Thyroid gland (tissue), 4 donors: Measurements from ENCODE around the gene RGS14. TPM values are rescaled to one million over a fixed set of nuclear protein-coding genes. Genes with fewer than 3 reads are reported as not detected.
"Not testable (repeated sequence)": the region's sequence is repeated elsewhere in the genome, so short reads cannot be mapped to it uniquely, and the experiment has no call there.

Experiments used
- DNase-seq, 2 donors: peaks; one replicate each; pipeline ENCODE4 v3.0.0-alpha.2; 2019
- H3K27ac ChIP-seq, 3 donors: fragments of 200-600 bp; sonication (generic); 1 replicate in 2 of 3; 2 replicates in 1 of 3; pipeline ENCODE4 v1.5.1; 2016 to 2019; ENCODE audit warnings: mild to moderate bottlenecking in 1 of 3, moderate library complexity in 1 of 3
- H3K27me3 ChIP-seq: fragments of 200-600 bp; sonication (generic); one replicate; pipeline ENCODE4 v1.5.1; 2019
- H3K36me3 ChIP-seq, 2 donors: fragments of 200-600 bp; sonication (generic); one replicate each; pipeline ENCODE4 v1.5.1; 2016 to 2019
- H3K4me1 ChIP-seq, 2 donors: fragments of 200-600 bp; sonication (generic); one replicate each; pipeline ENCODE4 v1.5.1; 2017 to 2019
- H3K4me3 ChIP-seq, 3 donors: fragments of 200-600 bp; sonication (generic); replicated peaks in 1 of 3; 1 replicate in 2 of 3; 2 replicates in 1 of 3; pipeline ENCODE4 v1.5.1; 2016; ENCODE audit warnings: mild to moderate bottlenecking in 1 of 3
- H3K9me3 ChIP-seq: fragments of 200-600 bp; sonication (generic); one replicate; pipeline ENCODE4 v1.5.1; 2017
- POLR2A ChIP-seq, 2 donors: fragments of 450-650 bp; IDR thresholded peaks; one replicate each; pipeline ENCODE4 v1.6.1; 2017; ENCODE audit warnings: antibody characterized with exemption in 2 of 2, mild to moderate bottlenecking in 2 of 2, moderate library complexity in 1 of 2
- WGBS, 2 donors: methylation state at CpG; one replicate each; pipeline ENCODE4 v1.1.5; 2017; 5-methylcytosine and 5-hydroxymethylcytosine counted together
- intact Hi-C: fragments of 100-400 bp; cut with DNase I; formaldehyde crosslinking; loops from one replicate; pipeline ENCODE4 v1.15.1; 2023
- total RNA-seq, 4 donors: library from RNA; depleted of rRNA; stranded (reverse); fragments of >200 nt; gene quantifications; one replicate each; pipeline ENCODE4 v1.2.3, GENCODE V29; 2016
- TF ChIP-seq, protein P1 (sequence below), 6 experiments: fragments of 200-600 bp in 3 of 6; fragments of 450-650 bp in 3 of 6; sonication (generic) in 3 of 6; IDR thresholded peaks; one replicate each; pipeline ENCODE4 v1.5.1; 2016 to 2019; ENCODE audit warnings: antibody characterized with exemption in 6 of 6, mild to moderate bottlenecking in 2 of 6, inconsistent platforms in 1 of 6, moderate library complexity in 1 of 6

Gene RGS14
- total RNA-seq, 4 donors from 2014 or later: 22.9 to 42.7 (median 26.7) TPM

DNA sequence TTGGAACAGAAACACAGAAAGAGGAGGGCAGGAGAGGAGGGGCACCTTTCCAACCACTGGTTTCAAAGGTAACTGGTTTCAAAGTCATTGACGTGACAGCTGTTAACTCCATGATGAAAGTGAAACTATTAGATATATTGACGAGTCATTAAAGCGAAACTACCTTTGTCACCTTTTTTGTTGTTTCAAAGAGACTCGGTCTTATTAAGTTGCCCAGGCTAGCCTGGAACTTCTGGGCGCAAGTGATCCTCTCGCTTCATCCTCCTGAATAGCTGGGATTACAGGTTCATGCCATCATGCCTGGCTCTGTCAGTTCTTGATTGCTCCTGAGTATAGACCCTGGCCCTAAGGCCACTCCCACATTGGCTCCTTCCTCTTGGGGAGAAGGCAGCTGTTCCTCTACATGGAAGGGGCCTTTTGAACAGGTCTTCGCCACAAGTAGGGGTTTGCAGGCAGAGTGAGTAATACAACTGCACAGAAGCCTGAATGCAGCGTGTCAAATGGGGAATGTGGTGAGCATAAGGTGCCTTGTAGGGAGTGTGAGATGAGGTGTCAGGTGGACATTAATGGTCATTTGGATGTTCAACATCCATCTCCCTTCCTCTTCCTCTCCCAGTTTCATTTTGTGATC is 55.0 kb downstream of the RGS14 start:
- Histone ChIP-seq H3K27me3 (no peaks in the 10 kb centered on the region), H3K9me3 (no peaks in the 10 kb centered on the region), H3K4me1 (no peaks in the 10 kb centered on the region), H3K36me3 (no peaks in the 10 kb centered on the region), H3K4me3 (no peak overlapping the region), H3K27ac (no peak overlapping the region)
- intact Hi-C loops: no loop called here
- no peak for TF ChIP-seq POLR2A (IDR thresholded peaks at IDR 0.05)
- TF ChIP-seq, protein P1, sequence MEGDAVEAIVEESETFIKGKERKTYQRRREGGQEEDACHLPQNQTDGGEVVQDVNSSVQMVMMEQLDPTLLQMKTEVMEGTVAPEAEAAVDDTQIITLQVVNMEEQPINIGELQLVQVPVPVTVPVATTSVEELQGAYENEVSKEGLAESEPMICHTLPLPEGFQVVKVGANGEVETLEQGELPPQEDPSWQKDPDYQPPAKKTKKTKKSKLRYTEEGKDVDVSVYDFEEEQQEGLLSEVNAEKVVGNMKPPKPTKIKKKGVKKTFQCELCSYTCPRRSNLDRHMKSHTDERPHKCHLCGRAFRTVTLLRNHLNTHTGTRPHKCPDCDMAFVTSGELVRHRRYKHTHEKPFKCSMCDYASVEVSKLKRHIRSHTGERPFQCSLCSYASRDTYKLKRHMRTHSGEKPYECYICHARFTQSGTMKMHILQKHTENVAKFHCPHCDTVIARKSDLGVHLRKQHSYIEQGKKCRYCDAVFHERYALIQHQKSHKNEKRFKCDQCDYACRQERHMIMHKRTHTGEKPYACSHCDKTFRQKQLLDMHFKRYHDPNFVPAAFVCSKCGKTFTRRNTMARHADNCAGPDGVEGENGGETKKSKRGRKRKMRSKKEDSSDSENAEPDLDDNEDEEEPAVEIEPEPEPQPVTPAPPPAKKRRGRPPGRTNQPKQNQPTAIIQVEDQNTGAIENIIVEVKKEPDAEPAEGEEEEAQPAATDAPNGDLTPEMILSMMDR (IDR thresholded peaks at IDR 0.05): no peak
- 83 to 90% methylated on average over 8 of the region's 8 CpGs for WGBS, 2 donors
- no peak for DNase-seq

DNA sequence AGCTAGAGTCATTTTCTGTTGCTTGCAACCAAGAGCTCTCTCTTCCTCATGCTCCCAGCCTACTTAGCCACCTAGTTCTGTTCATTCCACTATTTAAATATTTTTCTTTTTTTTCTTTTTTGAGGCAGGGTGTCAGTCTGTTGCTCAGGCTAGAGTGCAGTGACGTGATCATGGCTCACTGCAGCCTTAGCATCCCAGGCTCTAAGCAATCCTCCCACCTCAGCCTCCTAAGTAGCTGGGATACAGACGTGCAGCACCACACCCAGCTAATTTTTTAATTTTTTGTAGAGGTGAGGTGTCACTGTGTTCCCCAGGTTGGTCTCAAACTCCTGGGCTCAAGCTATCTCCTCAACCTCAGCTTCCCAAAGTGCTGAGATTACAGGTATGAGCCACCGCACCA is 56.8 kb downstream of the RGS14 start:
- Histone ChIP-seq H3K36me3 (no peaks in the 10 kb centered on the region), H3K27ac (no peak overlapping the region), H3K27me3 (no peaks in the 10 kb centered on the region), H3K4me1 (no peaks in the 10 kb centered on the region), H3K9me3 (no peaks in the 10 kb centered on the region), H3K4me3 (no peak overlapping the region)
- intact Hi-C loops: no loop called here
- DNase-seq: no peak
- 80 to 89% methylated on average over 3 of the region's 3 CpGs for WGBS, 2 donors
- TF ChIP-seq, protein P1 (IDR thresholded peaks at IDR 0.05): no peak
- TF ChIP-seq POLR2A (IDR thresholded peaks at IDR 0.05): no peak

DNA sequence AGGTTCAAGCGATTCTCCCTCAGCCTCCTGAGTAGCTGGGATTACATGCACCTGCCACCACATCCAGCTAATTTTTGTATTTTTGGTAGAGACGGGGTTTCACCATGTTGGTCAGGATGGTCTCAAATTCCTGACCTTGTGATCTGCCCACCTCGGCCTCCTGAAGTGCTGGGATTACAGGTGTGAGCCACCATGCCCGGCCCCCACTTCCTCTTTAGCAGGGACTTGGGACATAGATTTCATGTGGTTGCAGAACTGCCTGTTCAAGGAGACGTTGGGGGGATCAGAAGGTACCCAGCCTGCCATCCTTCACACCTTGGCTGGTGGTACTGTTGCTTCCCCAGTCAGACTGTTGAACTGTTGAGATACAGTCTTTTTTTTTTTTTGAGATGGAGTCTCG is 59.4 kb downstream of the RGS14 start:
- H3K27me3 ChIP-seq, H3K9me3 ChIP-seq, H3K36me3 ChIP-seq, intact Hi-C loops, H3K27ac ChIP-seq, H3K4me1 ChIP-seq, DNase-seq, H3K4me3 ChIP-seq: not testable (repeated sequence)
- WGBS, 2 donors: 83 to 84% methylated on average over 6 of the region's 6 CpGs

DNA sequence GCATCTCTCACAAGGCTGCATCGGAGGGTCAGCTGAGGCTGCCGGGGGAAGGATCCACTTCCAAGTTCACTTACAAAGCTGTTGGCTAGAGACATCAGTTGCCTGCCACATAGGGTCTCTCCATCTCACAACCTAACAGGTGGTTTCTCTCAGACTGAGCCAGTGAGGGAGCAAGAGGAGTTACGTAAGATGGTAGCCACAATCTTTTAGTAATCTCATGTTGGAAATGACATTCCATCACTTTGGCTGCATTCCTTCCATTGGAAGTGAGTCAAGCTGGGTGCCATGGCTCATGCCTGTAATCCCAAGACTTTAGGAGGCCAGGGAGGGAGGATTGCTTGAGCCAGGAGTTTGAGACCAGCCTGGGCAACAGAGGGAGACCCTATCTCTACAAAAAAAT is 61.3 kb downstream of the RGS14 start:
- no peak overlapping the region for H3K27ac ChIP-seq
- H3K4me1 ChIP-seq: no peaks in the 10 kb centered on the region
- WGBS, 2 donors: 84 to 97% methylated on average over 3 of the region's 3 CpGs
- no peak for TF ChIP-seq POLR2A (IDR thresholded peaks at IDR 0.05)
- TF ChIP-seq, protein P1 (IDR thresholded peaks at IDR 0.05): no peak
- no peak overlapping the region for H3K4me3 ChIP-seq
- H3K9me3 ChIP-seq: no peaks in the 10 kb centered on the region
- H3K27me3 ChIP-seq: no peaks in the 10 kb centered on the region
- DNase-seq: no peak
- intact Hi-C loops: no loop called here
- no peaks in the 10 kb centered on the region for H3K36me3 ChIP-seq

DNA sequence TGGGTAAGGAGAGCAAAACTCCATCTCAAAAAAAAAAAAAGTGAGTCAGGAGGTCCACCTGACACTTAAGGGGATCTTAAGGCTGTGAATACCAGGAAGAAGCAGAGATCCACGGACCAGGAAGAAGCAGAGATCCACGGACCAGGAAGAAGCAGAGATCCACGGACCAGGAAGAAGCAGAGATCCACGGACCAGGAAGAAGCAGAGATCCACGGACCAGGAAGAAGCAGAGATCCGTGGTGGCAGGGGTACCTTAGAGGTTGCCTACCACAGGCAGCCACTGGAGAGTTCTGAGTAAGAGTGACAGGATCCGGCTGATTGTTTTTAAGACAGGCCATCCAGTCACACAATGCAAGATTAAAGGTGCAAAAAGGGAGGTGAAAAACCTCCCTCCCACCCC is 62.7 kb downstream of the RGS14 start:
- WGBS, 2 donors: 75 to 78% methylated on average over 7 of the region's 7 CpGs
- H3K27me3 ChIP-seq, H3K27ac ChIP-seq, intact Hi-C loops, DNase-seq, H3K4me1 ChIP-seq, H3K36me3 ChIP-seq, H3K4me3 ChIP-seq, H3K9me3 ChIP-seq: not testable (repeated sequence)

DNA sequence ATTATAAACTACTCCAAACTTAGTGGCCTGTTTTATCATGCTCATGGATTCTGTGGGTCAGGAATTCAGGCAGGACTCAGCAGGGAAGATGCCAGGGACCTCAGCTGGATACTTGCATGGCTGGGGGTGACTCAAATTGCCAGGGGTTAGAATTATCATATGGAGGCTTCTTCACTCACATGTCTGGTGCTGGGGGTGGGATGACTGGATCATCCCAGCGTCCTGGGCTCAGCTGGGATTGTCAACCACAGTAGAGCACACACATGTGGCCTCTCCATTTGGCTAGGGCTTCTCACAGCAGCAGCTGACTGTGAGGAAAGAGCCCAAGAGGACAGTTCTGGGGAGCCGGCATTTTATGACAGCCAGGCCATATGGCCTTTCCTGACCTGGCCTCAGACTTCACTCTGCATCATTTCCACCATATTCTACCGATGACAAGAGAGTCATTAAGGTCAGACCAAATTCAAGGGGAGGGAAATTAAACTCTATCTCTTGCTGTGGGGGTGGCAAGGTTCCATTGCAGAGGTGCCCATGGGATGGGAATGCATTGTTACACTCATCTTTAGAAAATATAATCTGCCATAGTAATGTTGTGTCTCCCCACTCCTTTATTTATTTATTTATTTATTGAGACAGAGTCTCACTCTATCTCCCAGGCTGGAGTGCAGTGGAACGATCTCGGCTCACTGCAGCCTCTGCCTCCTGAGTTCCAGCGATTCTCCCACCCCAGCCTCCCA is 63.5 kb downstream of the RGS14 start:
- no peak for TF ChIP-seq POLR2A (IDR thresholded peaks at IDR 0.05)
- 83 to 84% methylated on average over 6 of the region's 6 CpGs for WGBS, 2 donors
- no peak for DNase-seq
- Histone ChIP-seq H3K27me3 (no peaks in the 10 kb centered on the region), H3K4me3 (no peak overlapping the region), H3K4me1 (no peaks in the 10 kb centered on the region), H3K27ac (no peak overlapping the region), H3K36me3 (no peaks in the 10 kb centered on the region), H3K9me3 (no peaks in the 10 kb centered on the region)
- intact Hi-C loops: no loop called here

Other genes with a start within 250 kb of the RGS14 start
- gene NSD1, start 224.2 kb upstream of the RGS14 start, total RNA-seq: 100 to 1,000 TPM in 1 of 4 donors, 10 to 100 TPM in 3; 61.9 to 114 (median 73.9) TPM
- 10 to 100 TPM; 18.7 to 53.3 (median 26.3) TPM for gene RAB24, start 54.2 kb upstream of the RGS14 start, total RNA-seq
- gene PRELID1, start 54.1 kb upstream of the RGS14 start, total RNA-seq: 10 to 100 TPM; 52.8 to 83.2 (median 57.9) TPM
- gene MXD3, start 46.0 kb upstream of the RGS14 start, total RNA-seq: 10 to 100 TPM in 1 of 4 donors, 1 to 10 TPM in 3; 2.0 to 11.7 (median 7.8) TPM
- gene LMAN2, start 6.3 kb upstream of the RGS14 start, total RNA-seq: 100 to 1,000 TPM; 309 to 465 (median 383) TPM
- not detected for gene SLC34A1, start 26.5 kb downstream of the RGS14 start, total RNA-seq
- not detected for gene PFN3, start 42.7 kb downstream of the RGS14 start, total RNA-seq
- 1 to 10 TPM in 2 of 4 donors, under 1 TPM in 1, not detected in 1; 0.42 to 2.6 (median 1.1) TPM for gene F12, start 51.6 kb downstream of the RGS14 start, total RNA-seq
- gene GRK6, start 68.8 kb downstream of the RGS14 start, total RNA-seq: 10 to 100 TPM; 14.0 to 27.8 (median 18.8) TPM
- gene PRR7, start 88.9 kb downstream of the RGS14 start, total RNA-seq: 1 to 10 TPM; 1.4 to 4.7 (median 4.2) TPM
- gene DBN1, start 115.7 kb downstream of the RGS14 start, total RNA-seq: 10 to 100 TPM; 61.4 to 98.8 (median 68.0) TPM
- gene PDLIM7, start 139.7 kb downstream of the RGS14 start, total RNA-seq: 10 to 100 TPM; 23.2 to 52.4 (median 34.8) TPM
- 1 to 10 TPM; 2.0 to 5.9 (median 3.5) TPM for gene DOK3, start 151.9 kb downstream of the RGS14 start, total RNA-seq
- 100 to 1,000 TPM; 119 to 170 (median 145) TPM for gene DDX41, start 159.0 kb downstream of the RGS14 start, total RNA-seq
- gene FAM193B, start 196.6 kb downstream of the RGS14 start, total RNA-seq: 10 to 100 TPM; 38.0 to 54.7 (median 46.6) TPM
- gene TMED9, start 234.3 kb downstream of the RGS14 start, total RNA-seq: 100 to 1,000 TPM in 2 of 4 donors, 10 to 100 TPM in 2; 86.9 to 162 (median 115) TPM
- gene B4GALT7, start 242.2 kb downstream of the RGS14 start, total RNA-seq: 10 to 100 TPM; 27.9 to 47.2 (median 38.9) TPM